GM19238 (cell line): ENCODE measurements around the gene HSF2BP.
"Not testable (repeated sequence)": the region's sequence is repeated elsewhere in the genome, so short reads cannot be mapped to it uniquely, and the experiment has no call there.

Experiments
- DNase-seq: peaks from one replicate; pipeline ENCODE4 v3.0.0; 2011; ENCODE audit warnings: low spot score; ENCODE audit not compliant: insufficient read length

HSF2BP gene

GRCh38 chr21:43659136-43660000 lies at the start of gene HSF2BP, which contains the start of gene RRP1B:
HSF2BP (minus strand) TSS chr21:43659488; CDS start chr21:43658096, 1,392 bp downstream.
RRP1B (plus strand) TSS chr21:43659560; CDS start chr21:43659665, 105 bp downstream.
- DNase-seq = peak; percentile 94

GRCh38 chr21:43708745-43709381 lies 49.6 kb upstream of the HSF2BP start:
- no peak for DNase-seq

GRCh38 chr21:43707462-43707861 lies 48.2 kb upstream of the HSF2BP start:
- no peak for DNase-seq

- no peak for DNase-seq
These were observed 44.0 kb upstream of the HSF2BP start for GRCh38 chr21:43703035-43703880.

GRCh38 chr21:43702785-43703034 lies 43.4 kb upstream of the HSF2BP start:
- DNase-seq = no peak

- DNase-seq = no peak
These were observed 42.9 kb upstream of the HSF2BP start for GRCh38 chr21:43701936-43702784.

- no peak for DNase-seq
These were observed 40.8 kb upstream of the HSF2BP start for GRCh38 chr21:43699933-43700599.

- DNase-seq = not testable (repeated sequence)
These were observed 40.1 kb upstream of the HSF2BP start for GRCh38 chr21:43699492-43699777.

GRCh38 chr21:43697758-43698643 lies 38.7 kb upstream of the HSF2BP start:
- DNase-seq = no peak

- DNase-seq = no peak
These were observed 36.9 kb upstream of the HSF2BP start for GRCh38 chr21:43696214-43696613.

- no peak for DNase-seq
These were observed 35.3 kb upstream of the HSF2BP start for GRCh38 chr21:43694437-43695079.

- DNase-seq = no peak
These were observed 34.7 kb upstream of the HSF2BP start for GRCh38 chr21:43693981-43694380.

GRCh38 chr21:43692949-43693348 lies 33.7 kb upstream of the HSF2BP start:
- no peak for DNase-seq

- no peak for DNase-seq
These were observed 32.5 kb upstream of the HSF2BP start for GRCh38 chr21:43691801-43692200.

GRCh38 chr21:43691086-43691795 lies 32.0 kb upstream of the HSF2BP start:
- DNase-seq = no peak

GRCh38 chr21:43690346-43690745 lies 31.1 kb upstream of the HSF2BP start:
- no peak for DNase-seq

- no peak for DNase-seq
These were observed 30.5 kb upstream of the HSF2BP start for GRCh38 chr21:43689556-43690337.

GRCh38 chr21:43688906-43689305 lies 29.6 kb upstream of the HSF2BP start:
- no peak for DNase-seq
